Ovary (tissue), 9 donors: ENCODE measurements around the gene MAP7D3. TPM values are rescaled to one million over a fixed set of nuclear protein-coding genes. Genes with fewer than 3 reads are reported as not detected.

Experiments
- DNase-seq, 5 donors: peaks; one replicate each; pipeline ENCODE4 v3.0.0-alpha.2; 2019 to 2020
- H3K27ac ChIP-seq, 2 donors: fragments of 200-600 bp; one replicate each; pipeline versions ENCODE4 v1.5.1 to v1.8.0; 2019 to 2022
- H3K27me3 ChIP-seq: fragments of 200-600 bp; one replicate; pipeline ENCODE4 v1.8.0; 2022
- H3K36me3 ChIP-seq: fragments of 200-600 bp; sonication (generic); one replicate; pipeline ENCODE4 v1.5.1; 2019
- H3K4me1 ChIP-seq: one replicate; pipeline ENCODE4 v1.8.1; 2013; ENCODE audit warnings: mild to moderate bottlenecking, moderate library complexity; ENCODE audit not compliant: insufficient read depth
- H3K4me3 ChIP-seq: fragments of 200-600 bp; sonication (generic); one replicate; pipeline ENCODE4 v1.5.1; 2017
- H3K9me3 ChIP-seq, 2 donors: fragments of 200-600 bp in 1 of 2; sonication (generic) in 1 of 2; one replicate each; pipeline versions ENCODE4 v1.5.1 to v1.8.1; 2013 to 2019; ENCODE audit warnings: mild to moderate bottlenecking in 1 of 2, moderate library complexity in 1 of 2
- CTCF ChIP-seq, 3 donors: fragments of 450-650 bp in 2 of 3; fragments of 200-600 bp in 1 of 3; IDR thresholded peaks; one replicate each; pipeline versions ENCODE4 v1.5.1 to v1.8.0; 2016 to 2022; ENCODE audit warnings: antibody characterized with exemption in 3 of 3, mild to moderate bottlenecking in 1 of 3
- EP300 ChIP-seq: sonication (generic); formaldehyde crosslinking; IDR thresholded peaks from one replicate; pipeline ENCODE4 v1.6.1; 2017; ENCODE audit warnings: antibody characterized with exemption
- POLR2A ChIP-seq: fragments of 450-650 bp; IDR thresholded peaks from one replicate; pipeline ENCODE4 v1.6.1; 2017; ENCODE audit warnings: antibody characterized with exemption, mild to moderate bottlenecking, moderate library complexity
- WGBS, 3 donors: extraction: QIAGEN DNeasy Blood & Tissue Kit in 1 of 3; methylation state at CpG; one replicate each; pipeline versions ENCODE4 v1.1.5 to v1.1.7; 2013 to 2017; 5-methylcytosine and 5-hydroxymethylcytosine counted together
- intact Hi-C, 4 donors: fragments of 100-400 bp; cut with DNase I; formaldehyde crosslinking; loops; one replicate each; pipeline versions ENCODE4 v1.11.0 to v1.15.1; 2022 to 2023
- polyA plus RNA-seq, 2 donors: library from polyadenylated mRNA; stranded (reverse); fragments of 200-250 nt in 1 of 2; fragments of 350-450 nt in 1 of 2; fragmentation: Illumina TruSeq in 1 of 2; extraction: RNeasy Lipid Tissue Mini Kit (QIAGEN cat#74804) in 1 of 2; gene quantifications; one replicate each; pipeline ENCODE4 v1.2.3, GENCODE V29; 2013 to 2014
- total RNA-seq, 7 donors: library from RNA; depleted of rRNA in 2 of 7; stranded (reverse); fragments of >200 nt in 2 of 7; fragmentation: NEBNext Ultra II Directional in 3 of 7; extraction: Animal tissue kit (Norgen Biotek cat#: 25700) in 3 of 7; gene quantifications; one replicate each; pipeline versions ENCODE4 v1.1.0 to v1.2.4, GENCODE V29; 2016 to 2023
- donor health status: DM: no; HTN: no; CAD: no; lungs with moderate emphysema.
- donor health status: DM: no; HTN: no; CAD: no.
- donor health status: Bipolar disorder and iron deficiency.
- donor health status: DM: yes; HTN: yes; CAD: no.
- donor health status: DM: no; HTN: no; CAD: no.
- donor health status: DM: yes; HTN: yes; CAD: no.

The MAP7D3 gene
- total and polyA plus RNA-seq, 9 donors = 11.6 to 42.3 (median 29.3) TPM

GRCh38 chrX:136227074-136227473 is 24.1 kb downstream of the MAP7D3 start:
- Histone ChIP-seq H3K36me3 (no peaks in the 10 kb centered on the region), H3K27me3 (no peaks in the 10 kb centered on the region), H3K4me1 (no peaks in the 10 kb centered on the region), H3K27ac (no peak overlapping the region), H3K4me3 (no peak overlapping the region), H3K9me3 (no peaks in the 10 kb centered on the region)
- DNase-seq = no peak
- intact Hi-C loops = no loop called here
- TF ChIP-seq POLR2A = no peak

- H3K9me3 ChIP-seq = no peaks in the 10 kb centered on the region
- no peaks in the 10 kb centered on the region for H3K36me3 ChIP-seq
- H3K27ac ChIP-seq = no peak overlapping the region
- no peaks in the 10 kb centered on the region for H3K4me1 ChIP-seq
- no peak overlapping the region for H3K4me3 ChIP-seq
- WGBS, 3 donors = 78 to 87% (median 80%) methylated on average over 3 of the region's 3 CpGs
- intact Hi-C loops = no loop called here
- TF ChIP-seq EP300 (no peak), POLR2A (no peak), CTCF (IDR thresholded peaks at IDR 0.05) (no peak)
- H3K27me3 ChIP-seq = no peaks in the 10 kb centered on the region
- DNase-seq = no peak
These were observed 29.2 kb downstream of the MAP7D3 start for GRCh38 chrX:136221851-136222513.

- no peaks in the 10 kb centered on the region for H3K27me3 ChIP-seq
- no peak for DNase-seq
- no peaks in the 10 kb centered on the region for H3K4me1 ChIP-seq
- WGBS, 3 donors = 68 to 78% (median 70%) methylated on average over 3 of the region's 3 CpGs
- H3K36me3 ChIP-seq = no peaks in the 10 kb centered on the region
- no peak overlapping the region for H3K27ac ChIP-seq
- TF ChIP-seq POLR2A (no peak), CTCF (IDR thresholded peaks at IDR 0.05) (no peak)
- no peak overlapping the region for H3K4me3 ChIP-seq
- intact Hi-C loops = no loop called here
- H3K9me3 ChIP-seq = no peaks in the 10 kb centered on the region
These were observed 30.2 kb downstream of the MAP7D3 start for GRCh38 chrX:136220951-136221350.

- H3K36me3 ChIP-seq = no peaks in the 10 kb centered on the region
- H3K27me3 ChIP-seq = no peaks in the 10 kb centered on the region
- DNase-seq = no peak
- no peak overlapping the region for H3K4me3 ChIP-seq
- H3K27ac ChIP-seq = no peak overlapping the region
- no peaks in the 10 kb centered on the region for H3K9me3 ChIP-seq
- intact Hi-C loops = no loop called here
- no peak for TF ChIP-seq EP300
- no peak for TF ChIP-seq POLR2A
- TF ChIP-seq CTCF (IDR thresholded peaks at IDR 0.05) = no peak
- no peaks in the 10 kb centered on the region for H3K4me1 ChIP-seq
- 73 to 81% (median 80%) methylated on average over 4 of the region's 4 CpGs for WGBS, 3 donors
These were observed 30.7 kb downstream of the MAP7D3 start for GRCh38 chrX:136220540-136220939.

- Histone ChIP-seq H3K4me3 (no peak overlapping the region), H3K27me3 (no peaks in the 10 kb centered on the region), H3K4me1 (no peaks in the 10 kb centered on the region), H3K27ac (no peak overlapping the region), H3K9me3 (no peaks in the 10 kb centered on the region), H3K36me3 (no peaks in the 10 kb centered on the region)
- TF ChIP-seq CTCF (IDR thresholded peaks at IDR 0.05) = no peak
- TF ChIP-seq EP300 = no peak
- TF ChIP-seq POLR2A = no peak
- intact Hi-C loops = no loop called here
- 74 to 81% (median 79%) methylated on average over 5 of the region's 5 CpGs for WGBS, 3 donors
- DNase-seq = no peak
These were observed 31.3 kb downstream of the MAP7D3 start for GRCh38 chrX:136219893-136220292.
